NCI-H510A treated with DMSO at 0.1 percent for 48 hours (cell line): Measurements from ENCODE around the gene PDE5A.
"Not testable (repeated sequence)": the region's sequence is repeated elsewhere in the genome, so short reads cannot be mapped to it uniquely, and the experiment has no call there.

Experiments
- DNase-seq: peaks from one replicate; lab custom pipeline; 2025; lab: John Stamatoyannopoulos, UW

PDE5A gene

GRCh38 chr4:119628281-119629141 lies at the start of gene PDE5A:
Gene PDE5A (minus strand): TSS chr4:119628804. CDS start chr4:119628671, 133 bp downstream.
- peak; percentile 81 for DNase-seq

- DNase-seq: no peak
These were observed 47.5 kb upstream of the PDE5A start for GRCh38 chr4:119676101-119676500.

- DNase-seq: no peak
These were observed 46.8 kb upstream of the PDE5A start for GRCh38 chr4:119675391-119675790.

- DNase-seq: no peak
These were observed 44.3 kb upstream of the PDE5A start for GRCh38 chr4:119672938-119673337.

GRCh38 chr4:119672086-119672485 lies 43.5 kb upstream of the PDE5A start:
- DNase-seq: no peak

GRCh38 chr4:119671205-119671604 lies 42.6 kb upstream of the PDE5A start:
- DNase-seq: no peak

- no peak for DNase-seq
These were observed 39.2 kb upstream of the PDE5A start for GRCh38 chr4:119667802-119668201.

GRCh38 chr4:119666653-119667091 lies 38.1 kb upstream of the PDE5A start:
- DNase-seq: no peak

- no peak for DNase-seq
These were observed 37.1 kb upstream of the PDE5A start for GRCh38 chr4:119665752-119666151.

GRCh38 chr4:119664168-119664907 lies 35.7 kb upstream of the PDE5A start:
- DNase-seq: no peak

GRCh38 chr4:119663160-119663788 lies 34.7 kb upstream of the PDE5A start:
- no peak for DNase-seq

GRCh38 chr4:119662612-119663011 lies 34.0 kb upstream of the PDE5A start:
- DNase-seq: not testable (repeated sequence)

GRCh38 chr4:119661231-119661630 lies 32.6 kb upstream of the PDE5A start:
- DNase-seq: no peak

GRCh38 chr4:119659576-119659975 lies 31.0 kb upstream of the PDE5A start:
- peak; percentile 47 for DNase-seq

- DNase-seq: no peak
These were observed 28.6 kb upstream of the PDE5A start for GRCh38 chr4:119657111-119657611.

GRCh38 chr4:119656342-119656741 lies 27.7 kb upstream of the PDE5A start:
- no peak for DNase-seq

- DNase-seq: no peak
These were observed 26.7 kb upstream of the PDE5A start for GRCh38 chr4:119655111-119655837.

- DNase-seq: no peak
These were observed 25.4 kb upstream of the PDE5A start for GRCh38 chr4:119653990-119654389.

GRCh38 chr4:119652998-119653397 lies 24.4 kb upstream of the PDE5A start:
- no peak for DNase-seq

GRCh38 chr4:119648398-119648797 lies 19.8 kb upstream of the PDE5A start:
- no peak for DNase-seq

GRCh38 chr4:119647558-119647957 lies 19.0 kb upstream of the PDE5A start:
- DNase-seq: no peak
